ENCODE measurements around the gene SVIP.

Gene SVIP, protein sequence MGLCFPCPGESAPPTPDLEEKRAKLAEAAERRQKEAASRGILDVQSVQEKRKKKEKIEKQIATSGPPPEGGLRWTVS

DNA sequence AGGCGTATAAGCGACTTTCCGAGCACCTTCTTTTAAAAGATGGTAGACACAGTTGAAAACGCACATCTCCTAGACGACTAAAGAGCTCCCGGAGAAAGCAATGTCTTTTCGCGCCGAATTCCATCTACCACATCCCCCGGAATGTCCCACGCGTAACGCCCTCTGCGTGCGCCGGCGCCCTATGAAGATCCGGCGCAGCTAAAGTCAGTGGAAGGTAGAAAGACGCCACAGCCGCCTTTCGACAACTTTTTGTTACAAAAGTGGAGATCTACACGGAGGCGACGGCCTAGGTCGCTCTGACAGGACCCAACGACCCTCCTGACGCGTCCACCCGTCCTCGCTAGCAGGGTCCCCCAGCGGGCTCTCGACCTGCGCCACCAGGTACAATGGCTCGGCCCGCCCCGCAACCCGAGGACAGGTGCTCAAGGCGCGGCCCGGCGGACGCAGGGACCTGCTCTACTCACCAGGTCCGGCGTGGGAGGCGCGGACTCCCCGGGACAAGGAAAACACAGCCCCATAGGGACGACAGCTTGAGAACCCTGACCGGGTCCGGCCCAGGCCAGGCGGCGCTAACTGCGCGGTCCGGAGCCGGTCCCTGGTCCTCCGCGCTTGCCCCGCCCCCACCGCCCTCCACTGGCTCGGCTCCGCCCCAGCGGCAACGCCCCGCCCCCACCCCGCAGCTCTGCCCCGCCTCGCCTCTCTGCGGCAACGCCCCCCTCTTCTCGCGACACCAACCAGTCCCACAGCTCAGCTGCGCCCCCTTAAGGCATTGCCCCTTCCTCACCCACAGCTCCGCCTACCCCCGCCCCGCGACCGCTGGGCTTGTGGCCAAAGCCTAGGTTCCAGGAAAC lies at the start of gene SVIP:
TSS of gene SVIP (minus strand) at position 571 of the 851 bp plus-strand sequence. CDS start at position 518, 53 bp downstream.
- peak; percentile 93 for DNase-seq

DNA sequence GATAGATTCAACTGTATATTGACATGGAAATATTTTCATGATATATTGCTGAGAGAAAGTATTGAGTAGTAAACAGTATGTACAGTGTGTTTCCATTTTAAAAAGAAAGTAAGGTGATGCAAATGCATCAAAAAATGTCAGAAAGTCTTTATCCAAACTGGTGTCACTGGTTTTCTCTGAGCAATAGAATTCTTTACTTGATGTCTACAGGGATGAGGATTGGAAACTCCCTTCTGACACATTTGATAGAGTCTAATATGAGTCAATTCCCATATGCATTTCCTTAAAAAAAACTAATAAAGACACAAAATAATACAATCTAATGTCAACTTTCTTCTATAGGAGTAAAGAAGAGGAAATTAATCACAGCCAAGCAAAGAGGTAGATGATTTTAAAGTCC lies 49.0 kb upstream of the SVIP start:
- DNase-seq, result no peak

- DNase-seq, result no peak
These were observed 48.4 kb upstream of the SVIP start for GRCh38 chr11:22878039-22878438.

GRCh38 chr11:22875869-22876473 lies 46.4 kb upstream of the SVIP start:
- DNase-seq, result peak; percentile 81

- DNase-seq, result no peak
These were observed 39.7 kb upstream of the SVIP start for GRCh38 chr11:22869325-22869724.

- DNase-seq, result no peak
These were observed 30.6 kb upstream of the SVIP start, which contains the start of gene CCDC179 for GRCh38 chr11:22860241-22860640. Gene CCDC179 (minus strand): TSS chr11:22860474. CDS start chr11:22860421, 53 bp downstream.

GRCh38 chr11:22859756-22860155 lies 30.2 kb upstream of the SVIP start:
- no peak for DNase-seq

DNA sequence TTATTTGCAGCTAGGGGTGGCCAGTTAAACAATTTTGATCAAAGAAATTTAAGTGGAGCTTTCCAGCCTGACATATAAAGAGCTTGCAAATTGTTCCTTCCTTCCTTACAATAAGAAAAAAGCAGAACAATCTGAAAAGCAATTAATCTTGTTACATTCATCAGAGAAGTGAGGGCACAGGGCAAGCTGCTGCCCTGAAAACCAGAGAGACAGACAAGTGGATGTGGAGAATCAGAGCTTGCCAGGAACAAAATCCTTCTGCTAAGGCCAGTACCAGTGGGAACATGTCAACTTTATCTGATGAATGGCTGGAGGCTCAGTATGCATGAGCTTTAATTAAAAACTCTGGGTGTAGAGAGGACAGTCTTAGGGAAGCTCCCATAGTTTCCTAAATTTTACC lies 21.9 kb upstream of the SVIP start:
- no peak for DNase-seq

DNA sequence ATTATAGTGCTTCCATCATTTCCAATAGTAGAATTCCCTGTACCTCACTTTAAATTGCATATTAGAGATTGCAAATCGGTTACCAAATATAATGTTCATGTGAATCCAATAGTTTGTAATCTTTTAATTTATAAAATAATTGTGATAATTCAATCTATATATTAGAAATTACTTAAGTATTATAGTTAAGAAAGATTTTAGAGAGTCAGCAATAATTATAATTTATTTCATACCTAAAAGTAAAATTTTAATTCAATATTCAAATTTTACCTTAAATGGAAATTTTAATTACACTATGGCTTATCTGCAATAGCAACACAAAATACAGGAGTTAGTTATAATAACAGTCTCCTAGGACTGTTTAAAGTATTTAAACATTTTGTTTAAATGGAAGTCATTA lies 17.1 kb upstream of the SVIP start:
- no peak for DNase-seq

DNA sequence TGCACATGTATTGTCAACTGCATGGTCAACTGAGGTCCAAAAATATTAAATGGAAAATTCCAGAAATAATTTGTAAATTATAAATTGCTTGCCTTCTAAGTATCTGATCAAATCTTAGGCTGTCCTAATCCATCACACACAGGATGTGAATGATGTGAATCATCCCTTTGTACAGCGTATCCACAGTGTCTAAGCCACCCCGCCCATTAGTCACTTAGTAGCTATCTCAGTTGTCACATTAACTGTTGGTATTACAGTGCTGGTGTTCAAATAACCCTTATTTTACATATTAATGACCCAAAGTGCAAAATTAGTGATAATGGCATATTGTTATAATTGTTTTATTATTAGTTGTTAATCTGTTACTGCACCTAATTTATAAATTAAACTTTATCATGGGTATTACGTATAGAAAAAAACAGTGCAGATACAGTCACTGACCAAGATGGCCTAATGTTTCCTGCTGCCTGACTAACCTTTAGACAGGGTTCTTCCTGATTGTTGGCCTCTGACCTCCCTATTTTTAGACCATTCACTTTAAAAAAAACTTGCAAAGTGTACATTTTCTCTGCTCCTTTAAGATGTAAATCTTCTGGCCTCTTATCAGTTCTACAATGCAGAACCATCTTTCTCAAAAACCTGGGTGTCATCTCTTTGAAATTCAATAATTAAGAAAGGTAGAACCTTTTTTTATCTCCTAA lies 2.9 kb upstream of the SVIP start:
- DNase-seq, result peak; percentile 20

DNA sequence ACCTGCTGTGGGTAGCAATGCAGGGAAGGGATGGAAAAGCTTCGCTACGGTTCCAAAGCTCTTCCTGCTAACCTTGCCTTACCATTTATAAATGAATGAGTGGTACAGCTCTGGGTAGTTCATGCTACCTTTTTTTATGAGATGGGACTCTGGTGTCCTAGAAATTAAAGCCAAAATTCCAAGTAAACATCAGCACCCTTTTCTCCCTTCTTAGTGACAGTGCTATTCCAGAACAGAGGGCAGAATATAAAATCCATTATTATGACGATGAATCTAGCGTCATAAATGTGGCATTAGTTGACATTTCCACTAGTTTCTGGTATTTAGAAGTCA lies 447 bp upstream of the SVIP start:
- DNase-seq, result no peak

GRCh38 chr11:22828373-22828772 lies 1.2 kb downstream of the SVIP start:
- no peak for DNase-seq

DNA sequence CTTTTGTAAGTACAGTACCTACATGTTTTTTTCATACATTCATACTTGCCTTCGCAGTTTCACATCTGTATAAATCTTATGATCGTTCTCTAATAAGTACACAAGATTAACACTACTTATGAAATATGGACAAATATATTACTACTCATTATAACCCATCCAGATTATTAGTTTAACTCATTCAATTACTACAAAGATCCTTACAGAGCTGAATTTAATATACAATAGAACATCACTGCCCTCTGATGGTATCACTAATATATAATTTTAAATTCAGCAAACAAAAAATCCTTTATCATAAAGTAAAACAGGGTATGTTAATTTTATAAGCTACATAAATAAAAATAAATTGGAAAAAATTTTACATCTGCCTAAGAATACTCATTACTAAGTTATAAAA lies 7.4 kb downstream of the SVIP start:
- DNase-seq, result no peak

DNA sequence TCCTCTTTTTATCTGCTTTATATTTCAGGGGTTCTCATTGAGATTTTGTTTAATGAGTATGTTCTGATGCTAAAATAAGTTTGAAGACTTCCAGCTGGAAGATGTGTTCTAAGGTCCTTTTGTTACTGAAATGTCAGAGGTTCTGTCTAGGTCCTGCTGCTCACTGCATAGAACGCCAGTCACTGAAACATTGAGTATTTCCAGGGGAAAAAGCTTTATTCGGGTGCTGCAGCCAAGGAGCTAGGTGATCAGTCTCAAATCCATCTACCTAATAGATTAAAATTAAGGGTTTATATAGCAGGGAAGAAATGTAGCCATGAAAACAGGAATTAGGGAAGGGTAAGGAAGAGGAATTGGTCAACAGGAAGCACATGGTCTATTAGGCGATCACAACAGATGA lies 19.7 kb downstream of the SVIP start:
- DNase-seq, result no peak

DNA sequence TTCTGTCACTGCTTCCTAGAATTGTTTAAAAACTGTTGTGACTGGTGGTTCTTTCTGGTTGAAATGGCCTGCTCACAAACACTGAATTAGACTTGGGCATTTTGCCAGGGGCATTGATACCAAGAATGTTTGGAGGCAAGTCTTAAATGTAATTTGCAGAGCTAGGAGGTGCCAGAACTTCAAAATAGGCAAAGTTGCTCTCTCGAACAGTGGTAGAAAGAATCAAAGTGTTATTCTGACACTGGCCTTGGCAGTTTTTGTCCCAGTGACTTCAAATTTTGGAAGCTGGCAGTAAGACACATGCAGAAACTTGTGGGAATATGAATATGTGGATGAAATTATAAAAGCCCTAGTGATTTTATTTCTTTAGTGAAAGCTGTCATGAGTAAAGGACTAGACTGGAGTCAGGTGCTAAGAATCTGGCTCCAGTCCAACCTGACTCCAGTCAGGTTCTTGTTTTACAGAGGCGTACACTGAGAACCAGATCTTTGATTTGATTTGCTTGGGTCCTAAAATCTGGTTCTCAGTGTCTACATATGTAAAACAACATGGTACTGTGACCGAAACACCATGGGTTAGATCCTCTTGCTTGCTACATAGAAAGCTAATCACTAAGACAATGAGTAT lies 20.9 kb downstream of the SVIP start:
- no peak for DNase-seq

DNA sequence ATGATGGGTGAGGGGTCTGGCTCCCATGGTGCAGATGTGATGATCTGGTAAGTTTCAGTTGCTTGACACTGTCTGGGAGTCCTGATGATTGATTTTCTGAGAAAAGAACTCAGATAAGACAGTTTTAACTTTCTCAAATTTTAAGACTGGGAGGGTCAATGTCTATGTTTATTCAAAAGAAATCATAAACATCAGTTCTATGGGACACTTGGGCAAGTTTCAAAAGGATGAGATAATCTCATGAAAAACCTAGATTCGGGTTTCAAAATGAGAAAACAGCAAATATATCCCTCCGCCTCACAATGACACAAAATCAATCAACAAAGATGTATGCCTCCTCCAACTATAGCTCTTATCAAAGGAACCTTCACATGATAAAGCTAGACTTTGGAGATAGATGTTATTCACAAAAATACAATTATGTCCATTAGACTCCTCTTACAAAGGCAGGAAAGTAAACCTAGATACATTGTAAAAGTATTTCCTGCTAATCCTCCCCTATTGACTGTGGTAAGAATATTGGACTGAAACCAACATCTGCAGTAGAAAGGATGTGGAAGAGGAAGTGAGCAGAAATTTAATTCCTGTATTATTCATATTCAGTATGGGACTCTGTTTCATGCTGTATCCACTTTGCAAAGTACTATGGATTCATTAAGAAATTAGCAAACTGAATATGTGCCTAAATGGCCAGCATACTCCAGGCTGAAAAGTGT lies 21.6 kb downstream of the SVIP start:
- no peak for DNase-seq

- DNase-seq, result no peak
These were observed 22.2 kb downstream of the SVIP start for GRCh38 chr11:22807391-22807790.

DNA sequence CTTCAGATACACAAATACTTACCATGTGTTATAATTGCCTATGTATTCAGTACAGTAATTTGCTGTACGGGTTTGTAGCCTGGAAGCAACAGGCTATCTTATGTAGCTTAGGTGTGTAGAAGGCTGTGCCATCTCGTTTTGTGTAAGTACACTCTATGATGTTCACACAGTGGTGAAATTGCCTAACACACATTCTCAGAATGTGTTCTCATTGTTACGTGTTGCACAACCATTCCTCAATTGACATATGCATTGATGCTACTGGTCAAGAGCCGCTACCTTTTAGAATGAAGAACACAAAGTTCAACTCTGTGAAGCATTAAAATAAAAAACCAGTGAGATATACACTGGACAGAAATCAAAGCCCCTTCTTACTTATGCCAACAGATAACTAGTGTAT lies 26.7 kb downstream of the SVIP start:
- DNase-seq, result no peak

- no peak for DNase-seq
These were observed 29.1 kb downstream of the SVIP start for GRCh38 chr11:22800482-22800881.

DNA sequence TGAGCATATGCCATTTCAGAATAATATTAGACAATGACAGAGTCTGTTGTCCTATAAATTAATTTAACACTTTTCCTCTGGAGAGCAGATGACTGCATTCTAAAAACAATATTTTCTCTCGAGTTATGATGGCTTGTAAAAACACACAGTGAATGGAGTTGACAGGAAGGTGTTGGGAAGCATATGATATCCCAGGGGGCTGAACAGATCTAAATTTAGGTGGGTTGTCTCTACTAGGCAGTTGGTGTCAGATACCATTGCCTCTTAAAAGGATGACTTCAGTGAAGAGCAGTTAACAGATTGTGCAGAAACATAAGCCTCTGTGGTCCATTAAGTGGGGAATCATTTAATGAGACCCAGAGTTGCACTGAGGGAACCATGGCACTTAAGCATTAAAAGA lies 30.7 kb downstream of the SVIP start:
- DNase-seq, result no peak

GRCh38 chr11:22797047-22797446 lies 32.6 kb downstream of the SVIP start:
- DNase-seq, result peak; percentile 39

DNA sequence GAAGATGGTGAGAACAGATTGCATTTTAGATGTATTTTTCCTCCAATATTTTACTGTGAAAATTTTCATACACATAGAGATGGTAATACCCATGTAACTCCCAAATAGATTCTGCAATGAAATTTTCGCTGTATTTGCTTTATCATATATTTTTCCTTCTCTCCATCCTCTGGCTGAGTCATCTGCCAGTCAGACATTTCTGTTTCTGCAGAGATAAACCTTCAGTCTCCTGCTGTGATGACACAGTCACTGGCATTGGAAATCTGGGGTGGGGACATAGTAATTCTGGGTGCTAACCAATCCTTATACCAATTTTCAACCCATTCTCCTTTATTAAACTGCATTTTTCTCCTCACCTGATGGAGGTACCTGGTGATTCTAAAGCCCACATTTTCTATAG lies 33.7 kb downstream of the SVIP start:
- no peak for DNase-seq

DNA sequence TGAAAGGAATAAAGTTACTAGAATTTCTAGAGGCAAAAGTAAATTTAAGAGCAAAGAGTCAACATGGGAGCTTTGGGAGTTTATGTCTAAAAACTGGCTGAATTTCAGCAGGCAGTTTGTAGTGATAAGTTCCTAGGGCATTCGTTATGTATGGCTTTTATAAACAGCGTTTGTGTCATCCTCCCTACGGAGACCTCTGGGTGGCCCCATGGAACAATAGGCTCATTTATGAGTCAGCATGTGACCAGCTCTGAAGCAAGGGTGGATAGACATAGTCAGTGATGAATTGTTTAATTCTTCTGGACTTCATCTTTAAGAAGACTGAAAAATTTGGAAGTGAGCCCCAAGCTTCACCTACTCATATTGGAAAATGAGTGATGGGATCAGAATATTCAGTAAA lies 37.1 kb downstream of the SVIP start:
- DNase-seq, result peak; percentile 83

Data from midbrain (tissue), 1 donor.